Prostate gland (tissue), 2 donors: Measurements from ENCODE around the gene MILR1.
"Not testable (repeated sequence)": the region's sequence is repeated elsewhere in the genome, so short reads cannot be mapped to it uniquely, and the experiment has no call there.

Experiments
- POLR2A ChIP-seq: fragments of 450-650 bp; IDR thresholded peaks from one replicate; pipeline ENCODE4 v1.6.1; 2016; ENCODE audit warnings: antibody characterized with exemption, mild to moderate bottlenecking
- POLR2AphosphoS5 ChIP-seq: sonication (generic); formaldehyde crosslinking; IDR thresholded peaks from one replicate; pipeline ENCODE4 v1.6.1; 2017; ENCODE audit warnings: antibody characterized with exemption
- TF ChIP-seq, protein P1 (sequence below), 4 experiments: fragments of 200-600 bp in 2 of 4; fragments of 450-650 bp in 2 of 4; sonication (generic) in 2 of 4; IDR thresholded peaks; 1 replicate in 3 of 4; 2 replicates in 1 of 4; pipeline ENCODE4 v1.5.1; 2016 to 2019; ENCODE audit warnings: antibody characterized with exemption in 4 of 4, mild to moderate bottlenecking in 2 of 4, moderate library complexity in 2 of 4

DNA sequence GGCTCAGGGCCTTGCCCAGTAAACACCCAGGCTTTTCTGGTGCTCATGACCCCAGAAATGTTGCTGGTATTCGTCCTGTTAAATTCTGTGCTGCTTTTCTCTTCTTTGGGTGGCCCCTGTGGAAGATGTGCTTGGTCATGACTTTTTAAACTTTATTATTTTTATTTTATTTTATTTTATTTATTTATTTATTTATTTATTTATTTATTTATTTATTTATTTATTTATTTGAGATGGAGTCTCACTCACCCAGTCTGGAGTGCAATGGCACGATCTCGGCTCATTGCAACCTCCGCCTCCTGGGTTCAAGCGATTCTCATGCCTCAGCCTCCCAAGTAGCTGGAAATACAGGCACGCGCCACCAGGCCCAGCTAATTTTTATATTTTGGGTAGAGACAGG, 10.9 kb downstream of the MILR1 start:
- TF ChIP-seq, protein P1, sequence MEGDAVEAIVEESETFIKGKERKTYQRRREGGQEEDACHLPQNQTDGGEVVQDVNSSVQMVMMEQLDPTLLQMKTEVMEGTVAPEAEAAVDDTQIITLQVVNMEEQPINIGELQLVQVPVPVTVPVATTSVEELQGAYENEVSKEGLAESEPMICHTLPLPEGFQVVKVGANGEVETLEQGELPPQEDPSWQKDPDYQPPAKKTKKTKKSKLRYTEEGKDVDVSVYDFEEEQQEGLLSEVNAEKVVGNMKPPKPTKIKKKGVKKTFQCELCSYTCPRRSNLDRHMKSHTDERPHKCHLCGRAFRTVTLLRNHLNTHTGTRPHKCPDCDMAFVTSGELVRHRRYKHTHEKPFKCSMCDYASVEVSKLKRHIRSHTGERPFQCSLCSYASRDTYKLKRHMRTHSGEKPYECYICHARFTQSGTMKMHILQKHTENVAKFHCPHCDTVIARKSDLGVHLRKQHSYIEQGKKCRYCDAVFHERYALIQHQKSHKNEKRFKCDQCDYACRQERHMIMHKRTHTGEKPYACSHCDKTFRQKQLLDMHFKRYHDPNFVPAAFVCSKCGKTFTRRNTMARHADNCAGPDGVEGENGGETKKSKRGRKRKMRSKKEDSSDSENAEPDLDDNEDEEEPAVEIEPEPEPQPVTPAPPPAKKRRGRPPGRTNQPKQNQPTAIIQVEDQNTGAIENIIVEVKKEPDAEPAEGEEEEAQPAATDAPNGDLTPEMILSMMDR (IDR thresholded peaks at IDR 0.05): not testable (repeated sequence)
- not testable (repeated sequence) for TF ChIP-seq POLR2AphosphoS5, POLR2A
